ENCODE results near the gene FAM184A.

- no peak for TF ChIP-seq POLR2AphosphoS5 (IDR thresholded peaks at IDR 0.05; ENCODE audit: low read depth)
- no peak for TF ChIP-seq CTCF (conservative IDR thresholded peaks at IDR 0.05; ENCODE audit: low read depth in 2 of 2)
- TF ChIP-seq EZH2phosphoT487 (IDR thresholded peaks at IDR 0.05; ENCODE audit: unreplicated experiment): no peak
- no peak for TF ChIP-seq STAT1 (IDR thresholded peaks at IDR 0.05; ENCODE audit: unreplicated experiment)
- TF ChIP-seq JUNB (IDR thresholded peaks at IDR 0.05; ENCODE audit: unreplicated experiment): no peak
Observed at GRCh38 chr6:119090256-119090655, 11.8 kb upstream of the FAM184A start.

Data from GM23338 (cell line).